Activated naive CD4-positive, alpha-beta T cell treated with anti-CD3 and anti-CD28 coated beads for 36 hours (primary cell): ENCODE measurements around the gene DRD3. TPM values are rescaled to one million over a fixed set of nuclear protein-coding genes. Genes with fewer than 3 reads are reported as not detected.

Experiments
- CTCF ChIA-PET: fragments of 350-600 bp; sonication (Branson Sonifier 250); formaldehyde crosslinking; loops from one replicate; lab custom pipeline; 2021; ENCODE audit warnings: antibody characterized with exemption; lab: Charles Lee
- DNase-seq: peaks from one replicate; pipeline ENCODE4 v3.0.0-alpha.2; 2020
- H3K27ac Mint-ChIP-seq: one replicate; pipeline ENCODE4 v1.8.0; 2021; ENCODE audit warnings: mild to moderate bottlenecking, mixed read lengths
- H3K27me3 Mint-ChIP-seq: one replicate; pipeline ENCODE4 v1.8.0; 2021; ENCODE audit warnings: low read depth, mixed read lengths
- H3K36me3 Mint-ChIP-seq: one replicate; pipeline ENCODE4 v1.8.0; 2021; ENCODE audit warnings: low read depth, mixed read lengths
- H3K4me1 Mint-ChIP-seq: one replicate; pipeline ENCODE4 v1.8.0; 2021; ENCODE audit warnings: low read depth, mixed read lengths
- H3K4me3 Mint-ChIP-seq: one replicate; pipeline ENCODE4 v1.8.0; 2021; ENCODE audit warnings: mild to moderate bottlenecking, moderate library complexity, mixed read lengths
- H3K9me3 Mint-ChIP-seq: one replicate; pipeline ENCODE4 v1.8.0; 2021; ENCODE audit warnings: mixed read lengths
- intact Hi-C: fragments of 100-400 bp; cut with micrococcal nuclease; formaldehyde crosslinking; loops from one replicate; pipeline ENCODE4 v1.15.1; 2023
- total RNA-seq, 2 experiments: library from RNA; stranded (reverse); gene quantifications; one replicate each; pipeline ENCODE4 v1.2.3, GENCODE V29; 2021

The DRD3 gene
- total RNA-seq, 2 experiments from 2014 or later, result not detected

DNA sequence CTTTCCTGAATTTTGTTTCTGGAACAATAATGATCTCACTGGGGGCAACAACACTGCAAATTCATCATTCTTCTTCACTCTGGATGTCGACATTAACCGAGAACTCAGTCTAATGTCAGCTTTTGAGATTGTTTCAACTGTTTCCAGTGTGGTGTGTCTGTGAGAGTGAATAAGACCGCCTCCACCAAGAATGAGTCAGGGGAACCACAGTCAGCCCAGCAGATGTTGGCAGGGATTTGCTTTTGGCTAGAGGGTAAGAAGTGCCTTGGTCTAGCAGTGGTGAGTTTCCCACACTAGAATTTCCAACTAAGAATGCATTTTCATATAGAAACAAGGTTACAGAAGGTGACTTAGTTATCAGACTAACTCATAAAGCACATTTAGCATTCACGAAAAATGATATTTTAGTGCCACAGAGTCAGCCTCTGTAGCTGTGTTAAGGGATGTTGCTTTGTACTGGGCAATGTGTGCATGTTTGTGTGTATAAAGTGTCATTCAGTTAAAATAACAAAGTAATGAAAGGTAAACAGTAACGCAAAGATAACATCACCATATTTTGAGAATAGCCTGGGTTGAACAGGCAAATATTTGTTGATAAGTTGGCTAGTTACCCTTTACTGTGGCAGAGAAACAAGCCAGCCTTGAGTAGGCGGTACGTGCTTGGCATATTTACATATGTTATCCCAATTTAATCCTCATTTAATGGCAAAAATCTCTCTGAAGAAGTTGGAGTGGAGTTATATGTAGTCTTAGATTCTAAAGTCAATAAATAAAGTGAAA, 33.8 kb downstream of the DRD3 start:
- Mint-ChIP-seq H3K9me3 (no peaks in the 10 kb centered on the region), H3K4me3 (no peak overlapping the region), H3K27ac (no peak overlapping the region), H3K27me3 (no peaks in the 10 kb centered on the region), H3K4me1 (no peaks in the 10 kb centered on the region), H3K36me3 (no peaks in the 10 kb centered on the region)
- DNase-seq, result peak; percentile 14
- intact Hi-C loops, result no loop called here
- CTCF ChIA-PET, result interaction anchor here (1.3 kb wide), 1 partner anchor 146 kb away, joined by 4 read pairs; no protein-coding TSS in a partner anchor

DNA sequence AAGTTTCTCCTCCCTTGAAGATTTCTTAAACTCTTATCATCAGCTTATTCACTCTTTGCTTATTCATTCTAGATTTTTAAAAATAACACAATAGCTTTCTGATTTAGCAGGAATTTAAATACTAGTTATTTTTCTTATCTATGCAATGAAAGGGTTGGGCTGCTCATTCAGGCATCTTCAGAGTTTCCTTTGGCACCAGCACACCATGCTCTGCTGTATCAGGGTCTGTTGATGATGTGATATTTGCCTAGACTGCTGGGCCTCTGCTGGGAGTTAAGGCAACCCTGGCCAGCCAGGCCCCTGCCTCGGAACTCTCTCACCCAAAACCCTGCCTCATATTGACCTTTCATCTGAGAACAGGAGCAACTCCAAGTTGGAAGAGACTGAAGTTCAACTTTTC, 35.0 kb downstream of the DRD3 start:
- Mint-ChIP-seq H3K27me3 (no peaks in the 10 kb centered on the region), H3K4me3 (no peak overlapping the region), H3K27ac (no peak overlapping the region), H3K4me1 (no peaks in the 10 kb centered on the region), H3K9me3 (no peaks in the 10 kb centered on the region), H3K36me3 (no peaks in the 10 kb centered on the region)
- intact Hi-C loops, result no loop called here
- CTCF ChIA-PET, result interaction anchor here (0.9 to 1.2 kb wide), 2 partner anchors 10 to 147 kb away, joined by 3 to 4 read pairs; no protein-coding TSS in a partner anchor
- DNase-seq, result no peak

DNA sequence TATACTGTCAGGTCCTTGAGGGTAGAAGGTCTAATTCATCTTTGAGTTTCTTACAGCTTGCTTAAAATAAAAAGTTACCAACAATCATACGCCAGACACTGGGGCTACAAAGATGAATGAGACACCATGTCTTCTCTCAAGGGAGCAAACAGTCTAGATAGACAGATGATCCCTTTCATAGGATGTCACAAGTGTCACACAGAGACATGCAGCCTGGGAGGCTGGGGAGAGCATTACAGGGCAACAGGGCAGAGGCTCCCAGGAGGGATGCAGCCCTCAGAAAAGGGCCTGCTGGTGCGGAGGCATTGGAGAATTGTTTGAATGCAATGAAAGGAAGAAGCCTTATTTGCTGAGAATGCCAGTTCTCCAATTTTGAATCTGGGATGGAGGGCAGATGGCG, 39.0 kb downstream of the DRD3 start:
- no peaks in the 10 kb centered on the region for H3K27me3 Mint-ChIP-seq
- H3K36me3 Mint-ChIP-seq, result no peaks in the 10 kb centered on the region
- no peak for DNase-seq
- no peak overlapping the region for H3K4me3 Mint-ChIP-seq
- CTCF ChIA-PET, result no interaction called here
- H3K27ac Mint-ChIP-seq, result no peak overlapping the region
- no peaks in the 10 kb centered on the region for H3K9me3 Mint-ChIP-seq
- intact Hi-C loops, result no loop called here
- no peaks in the 10 kb centered on the region for H3K4me1 Mint-ChIP-seq

DNA sequence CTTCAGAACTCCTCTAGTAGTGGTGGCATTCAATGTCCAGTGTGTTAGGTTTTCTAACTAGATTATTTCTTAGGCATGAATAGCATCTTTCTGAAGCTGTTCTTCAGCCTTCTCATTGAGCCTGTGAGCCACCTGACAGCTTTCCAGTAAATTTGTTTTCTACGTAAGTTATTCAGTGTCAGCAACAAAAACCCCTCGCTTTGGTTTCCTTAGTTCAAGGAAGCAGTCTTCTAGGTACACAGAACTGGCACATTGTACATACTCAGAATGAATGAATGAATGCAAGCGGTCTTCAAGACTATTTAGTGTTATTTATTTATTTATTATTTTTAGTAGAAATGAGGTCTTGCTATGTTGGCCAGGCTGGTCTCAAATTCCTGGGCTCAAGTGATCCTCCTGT, 44.9 kb downstream of the DRD3 start:
- no peak overlapping the region for H3K27ac Mint-ChIP-seq
- H3K9me3 Mint-ChIP-seq, result no peaks in the 10 kb centered on the region
- no peak overlapping the region for H3K4me3 Mint-ChIP-seq
- no peak for DNase-seq
- intact Hi-C loops, result no loop called here
- no peaks in the 10 kb centered on the region for H3K4me1 Mint-ChIP-seq
- CTCF ChIA-PET, result no interaction called here
- H3K36me3 Mint-ChIP-seq, result no peaks in the 10 kb centered on the region
- no peaks in the 10 kb centered on the region for H3K27me3 Mint-ChIP-seq

DNA sequence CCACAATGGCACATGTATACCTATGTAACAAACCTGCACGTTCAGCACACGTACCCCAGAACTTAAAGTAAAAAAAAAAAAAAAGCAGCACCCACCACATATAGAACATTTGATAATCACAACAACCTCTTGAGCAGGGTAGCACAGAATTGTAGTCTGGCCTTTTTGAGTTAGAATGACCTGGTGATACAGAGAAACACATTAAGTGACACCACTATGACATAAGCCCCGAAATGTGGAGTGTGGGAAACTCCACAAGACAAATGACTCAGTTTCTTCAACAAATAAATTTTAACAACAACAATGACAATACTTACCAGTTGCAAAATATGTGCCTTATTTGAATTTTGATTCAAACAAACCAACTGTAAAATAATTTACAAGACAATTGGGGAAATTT, 46.4 kb downstream of the DRD3 start:
- CTCF ChIA-PET, result no interaction called here
- Mint-ChIP-seq H3K27ac (no peak overlapping the region), H3K4me3 (no peak overlapping the region), H3K27me3 (no peaks in the 10 kb centered on the region), H3K9me3 (no peaks in the 10 kb centered on the region), H3K4me1 (peaks cover 3% of the 10 kb centered on the region), H3K36me3 (no peaks in the 10 kb centered on the region)
- intact Hi-C loops, result no loop called here
- DNase-seq, result no peak

DNA sequence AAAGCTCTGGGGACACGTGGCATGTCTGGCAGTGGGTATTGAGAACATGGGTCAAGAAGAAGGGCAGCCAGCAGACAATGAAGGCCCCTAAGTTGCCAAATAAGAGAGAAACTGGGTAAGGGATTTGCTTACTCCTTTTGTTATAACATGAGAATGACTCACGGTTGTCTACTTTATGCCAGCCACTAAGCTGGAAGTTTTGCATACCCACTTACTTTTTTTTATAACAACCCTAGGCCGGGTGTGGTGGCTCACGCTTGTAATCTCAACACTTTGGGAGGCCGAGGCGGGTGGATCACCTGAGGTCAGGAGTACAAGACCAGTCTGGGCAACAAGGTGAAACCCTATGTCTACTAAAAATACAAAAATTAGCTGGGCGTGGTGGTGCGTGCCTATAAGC, 50.0 kb downstream of the DRD3 start:
- no peak for DNase-seq
- no peak overlapping the region for H3K4me3 Mint-ChIP-seq
- CTCF ChIA-PET, result interaction anchor here (1.3 kb wide), 1 partner anchor 16 kb away, joined by 3 read pairs; no protein-coding TSS in a partner anchor
- intact Hi-C loops, result no loop called here
- H3K4me1 Mint-ChIP-seq, result peaks cover 3% of the 10 kb centered on the region
- no peaks in the 10 kb centered on the region for H3K27me3 Mint-ChIP-seq
- no peak overlapping the region for H3K27ac Mint-ChIP-seq
- H3K36me3 Mint-ChIP-seq, result no peaks in the 10 kb centered on the region
- no peaks in the 10 kb centered on the region for H3K9me3 Mint-ChIP-seq

DNA sequence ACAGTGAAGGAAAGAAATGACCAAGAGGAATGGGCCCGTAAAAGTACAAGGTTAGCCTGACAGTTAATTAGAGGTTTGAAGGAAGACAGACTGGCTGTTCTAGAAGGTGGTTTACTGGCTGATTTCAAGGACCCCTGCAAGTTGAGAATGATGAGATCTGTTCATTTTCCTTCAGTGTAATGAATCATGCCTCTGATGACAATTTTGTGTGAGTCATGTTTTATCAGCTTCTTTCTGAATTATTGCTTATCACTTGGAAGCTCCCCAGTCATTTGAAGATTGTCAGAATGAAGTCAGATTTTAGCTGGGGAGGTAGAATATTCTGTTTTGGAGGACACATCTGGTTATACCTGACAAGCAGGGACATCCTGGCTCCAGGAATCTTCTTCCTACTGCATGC, 50.6 kb downstream of the DRD3 start:
- H3K4me3 Mint-ChIP-seq, result no peak overlapping the region
- H3K36me3 Mint-ChIP-seq, result no peaks in the 10 kb centered on the region
- DNase-seq, result no peak
- intact Hi-C loops, result no loop called here
- peaks cover 3% of the 10 kb centered on the region for H3K4me1 Mint-ChIP-seq
- no peaks in the 10 kb centered on the region for H3K27me3 Mint-ChIP-seq
- H3K9me3 Mint-ChIP-seq, result no peaks in the 10 kb centered on the region
- CTCF ChIA-PET, result interaction anchor here (1.3 kb wide), 1 partner anchor 16 kb away, joined by 3 read pairs; no protein-coding TSS in a partner anchor
- H3K27ac Mint-ChIP-seq, result no peak overlapping the region

DNA sequence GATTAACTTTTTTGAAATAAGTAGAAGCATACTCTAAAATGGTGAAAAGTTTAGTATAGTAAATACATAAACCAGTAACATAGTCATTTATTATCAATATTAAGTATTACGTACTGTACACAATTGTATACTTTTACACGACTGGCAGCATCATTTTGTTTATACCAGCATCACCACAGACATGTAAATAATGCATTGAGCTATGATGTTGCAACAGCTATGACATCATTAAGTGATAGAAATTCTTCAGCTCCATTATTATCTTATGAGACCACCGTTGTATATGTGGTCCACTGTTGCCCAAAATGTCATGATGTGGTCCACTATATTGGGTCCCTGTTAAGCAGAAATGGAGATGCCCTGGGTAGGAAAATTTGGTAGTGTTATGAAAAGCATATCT, 51.3 kb downstream of the DRD3 start:
- Mint-ChIP-seq H3K27ac (no peak overlapping the region), H3K4me3 (no peak overlapping the region), H3K36me3 (no peaks in the 10 kb centered on the region), H3K27me3 (no peaks in the 10 kb centered on the region), H3K9me3 (no peaks in the 10 kb centered on the region), H3K4me1 (peaks cover 3% of the 10 kb centered on the region)
- intact Hi-C loops, result no loop called here
- CTCF ChIA-PET, result no interaction called here
- DNase-seq, result no peak

DNA sequence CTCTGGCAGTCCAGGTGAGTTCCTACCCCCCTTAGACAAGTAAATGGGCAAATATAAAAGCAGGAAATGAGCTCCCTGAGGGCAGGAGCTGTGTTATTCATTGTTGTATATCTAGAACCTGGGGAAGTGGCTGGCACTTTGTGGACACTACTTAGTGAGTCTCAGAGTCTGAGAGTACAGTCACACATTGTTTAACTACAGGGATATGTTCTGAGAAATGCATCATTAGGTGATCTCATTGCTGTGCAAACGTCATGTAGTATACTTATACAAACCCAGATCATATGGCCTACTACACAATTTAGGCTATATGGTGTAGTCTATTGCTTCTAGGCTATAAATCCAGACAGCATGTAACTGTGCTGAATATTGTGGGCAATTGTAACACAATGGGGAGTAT, 52.4 kb downstream of the DRD3 start:
- no peak for DNase-seq
- H3K4me1 Mint-ChIP-seq, result peaks cover 3% of the 10 kb centered on the region
- H3K36me3 Mint-ChIP-seq, result no peaks in the 10 kb centered on the region
- no peak overlapping the region for H3K27ac Mint-ChIP-seq
- no peaks in the 10 kb centered on the region for H3K9me3 Mint-ChIP-seq
- intact Hi-C loops, result no loop called here
- no peak overlapping the region for H3K4me3 Mint-ChIP-seq
- CTCF ChIA-PET, result interaction anchor here (1.3 kb wide), 1 partner anchor 14 kb away, joined by 3 read pairs; no protein-coding TSS in a partner anchor
- no peaks in the 10 kb centered on the region for H3K27me3 Mint-ChIP-seq

DNA sequence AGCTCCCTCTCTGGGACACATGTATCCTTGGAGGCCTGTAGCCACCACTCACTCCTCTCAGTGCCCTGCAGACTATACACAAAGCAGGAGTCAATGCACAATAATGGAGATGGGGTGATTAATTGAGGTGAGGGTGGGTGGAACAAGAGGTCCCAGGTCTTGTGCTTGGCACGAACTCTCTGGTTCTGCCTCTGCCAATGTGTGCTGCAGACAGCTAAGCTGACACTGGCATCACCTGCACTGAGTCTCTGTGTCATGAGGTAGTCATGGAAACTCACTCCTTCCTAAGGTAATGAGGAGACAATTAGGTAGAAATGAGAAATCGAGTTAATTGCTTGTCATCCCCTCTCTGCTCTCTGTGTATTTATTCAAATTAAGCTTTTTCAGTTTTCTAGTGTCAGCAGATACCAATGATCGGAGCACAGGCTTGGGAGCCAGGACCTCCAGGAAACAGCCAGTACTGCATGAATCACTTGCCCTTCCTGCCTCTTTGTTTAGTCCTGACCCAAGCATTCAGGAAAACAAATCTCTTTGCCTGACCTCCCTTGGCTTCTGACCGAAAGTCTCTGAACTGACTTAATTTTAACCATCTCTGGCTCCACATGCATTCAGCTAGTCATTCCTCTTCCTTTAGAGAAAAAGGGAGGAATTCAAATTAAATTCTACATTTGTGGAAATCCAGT, 56.7 kb downstream of the DRD3 start:
- no peak for DNase-seq
- Mint-ChIP-seq H3K4me3 (no peak overlapping the region), H3K9me3 (no peaks in the 10 kb centered on the region), H3K36me3 (no peaks in the 10 kb centered on the region), H3K4me1 (no peaks in the 10 kb centered on the region), H3K27ac (no peak overlapping the region), H3K27me3 (no peaks in the 10 kb centered on the region)
- CTCF ChIA-PET, result interaction anchor here (0.6 kb wide), 1 partner anchor 72 kb away, joined by 4 read pairs; no protein-coding TSS in a partner anchor
- intact Hi-C loops, result no loop called here

DNA sequence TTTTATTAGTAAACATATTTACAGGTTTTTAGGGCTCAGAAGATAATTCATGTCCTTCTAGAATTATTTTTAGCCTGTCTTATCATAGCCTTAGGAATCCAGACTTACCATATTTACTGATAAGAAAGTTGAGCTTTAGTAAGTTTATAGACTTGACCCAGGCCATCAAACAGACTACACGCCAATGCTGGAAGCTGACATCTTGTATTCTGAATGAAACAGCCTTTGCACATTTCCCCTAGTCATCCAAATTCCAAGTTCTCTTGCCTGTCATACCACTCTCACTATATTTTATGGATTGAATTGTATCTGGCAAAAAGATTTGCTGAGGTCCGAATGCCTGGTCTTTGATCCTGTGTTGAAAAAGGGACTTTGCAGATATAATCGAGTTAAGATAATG, 58.6 kb downstream of the DRD3 start:
- Mint-ChIP-seq H3K4me3 (no peak overlapping the region), H3K4me1 (no peaks in the 10 kb centered on the region), H3K27me3 (no peaks in the 10 kb centered on the region), H3K36me3 (no peaks in the 10 kb centered on the region), H3K27ac (no peak overlapping the region), H3K9me3 (no peaks in the 10 kb centered on the region)
- DNase-seq, result no peak
- intact Hi-C loops, result no loop called here
- CTCF ChIA-PET, result no interaction called here

DNA sequence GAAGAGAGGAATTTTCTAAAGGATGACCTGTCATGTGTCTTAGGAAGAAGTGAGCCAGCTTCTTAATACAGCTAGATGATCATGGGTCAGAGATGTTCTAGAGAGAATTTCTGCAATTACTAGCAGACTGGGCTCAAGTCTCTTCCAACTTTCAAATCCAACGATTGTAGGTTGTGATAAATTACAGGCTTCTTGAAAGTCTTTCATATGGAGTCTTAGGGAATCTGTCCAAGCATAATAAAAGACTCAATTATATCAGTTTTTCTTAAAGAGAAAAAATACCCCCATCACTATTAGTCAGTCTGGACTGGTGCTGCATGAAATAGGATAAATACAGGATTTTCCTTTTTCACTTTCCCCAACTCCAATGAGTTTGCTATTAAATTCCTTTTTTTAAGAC, 59.1 kb downstream of the DRD3 start:
- CTCF ChIA-PET, result no interaction called here
- H3K9me3 Mint-ChIP-seq, result no peaks in the 10 kb centered on the region
- no peaks in the 10 kb centered on the region for H3K27me3 Mint-ChIP-seq
- H3K27ac Mint-ChIP-seq, result no peak overlapping the region
- intact Hi-C loops, result no loop called here
- H3K36me3 Mint-ChIP-seq, result no peaks in the 10 kb centered on the region
- H3K4me1 Mint-ChIP-seq, result no peaks in the 10 kb centered on the region
- H3K4me3 Mint-ChIP-seq, result no peak overlapping the region
- DNase-seq, result no peak

DNA sequence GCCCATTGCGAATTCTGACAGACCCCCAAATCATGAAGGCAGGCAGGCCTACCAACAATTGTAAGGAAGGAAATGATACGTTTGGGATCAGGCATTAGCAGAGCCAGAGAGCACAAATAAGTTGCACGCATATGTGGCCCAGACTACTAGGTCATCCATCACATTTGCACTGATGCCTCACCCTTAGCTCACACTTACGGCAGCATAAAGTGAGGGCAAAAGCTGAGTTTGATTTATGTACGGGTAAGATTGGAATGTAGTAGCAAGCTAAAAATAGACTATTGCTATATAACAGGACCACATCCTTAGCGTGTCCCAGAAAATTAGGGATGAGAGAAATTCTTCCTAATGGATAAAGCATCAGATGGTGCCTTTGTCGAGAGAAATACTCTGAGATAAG, 63.7 kb downstream of the DRD3 start:
- no peaks in the 10 kb centered on the region for H3K4me1 Mint-ChIP-seq
- no peaks in the 10 kb centered on the region for H3K36me3 Mint-ChIP-seq
- H3K27me3 Mint-ChIP-seq, result peaks cover 2% of the 10 kb centered on the region
- intact Hi-C loops, result no loop called here
- H3K27ac Mint-ChIP-seq, result no peak overlapping the region
- CTCF ChIA-PET, result no interaction called here
- no peak overlapping the region for H3K4me3 Mint-ChIP-seq
- no peak for DNase-seq
- no peaks in the 10 kb centered on the region for H3K9me3 Mint-ChIP-seq
